ENCODE results near the gene SDK2.

The SDK2 gene

GRCh38 chr17:73378974-73379470, 265.2 kb downstream of the SDK2 start:
- no peak for DNase-seq

GRCh38 chr17:73376636-73377035, 267.6 kb downstream of the SDK2 start:
- DNase-seq, result no peak

- no peak for DNase-seq
Measured at GRCh38 chr17:73376152-73376551, 268.1 kb downstream of the SDK2 start.

- no peak for DNase-seq
Measured at GRCh38 chr17:73371836-73372235, 272.4 kb downstream of the SDK2 start.

GRCh38 chr17:73371285-73371684, 273.0 kb downstream of the SDK2 start:
- no peak for DNase-seq

- DNase-seq, result peak; percentile 94
Measured at GRCh38 chr17:73369817-73370490, 274.3 kb downstream of the SDK2 start.

- DNase-seq, result no peak
Measured at GRCh38 chr17:73369111-73369521, 275.1 kb downstream of the SDK2 start.

GRCh38 chr17:73368085-73368631, 276.1 kb downstream of the SDK2 start:
- DNase-seq, result no peak

GRCh38 chr17:73365906-73366623, 278.2 kb downstream of the SDK2 start:
- peak; percentile 55 for DNase-seq

- DNase-seq, result no peak
Measured at GRCh38 chr17:73365301-73365874, 278.9 kb downstream of the SDK2 start.

GRCh38 chr17:73364155-73364522, 280.1 kb downstream of the SDK2 start:
- DNase-seq, result no peak

- no peak for DNase-seq
Measured at GRCh38 chr17:73363442-73364154, 280.6 kb downstream of the SDK2 start.

GRCh38 chr17:73362697-73363096, 281.5 kb downstream of the SDK2 start:
- no peak for DNase-seq

GRCh38 chr17:73360961-73361761, 283.1 kb downstream of the SDK2 start:
- DNase-seq, result peak; percentile 65

- no peak for DNase-seq
Measured at GRCh38 chr17:73359987-73360410, 284.2 kb downstream of the SDK2 start.

- DNase-seq, result no peak
Measured at GRCh38 chr17:73359352-73359751, 284.9 kb downstream of the SDK2 start.

- no peak for DNase-seq
Measured at GRCh38 chr17:73358668-73359067, 285.6 kb downstream of the SDK2 start.

- DNase-seq, result no peak
Measured at GRCh38 chr17:73357981-73358380, 286.3 kb downstream of the SDK2 start.

- DNase-seq, result no peak
Measured at GRCh38 chr17:73357318-73357717, 286.9 kb downstream of the SDK2 start.

GRCh38 chr17:73356561-73357170, 287.6 kb downstream of the SDK2 start:
- DNase-seq, result no peak

GRCh38 chr17:73354423-73355284, 289.6 kb downstream of the SDK2 start:
- no peak for DNase-seq
